NCI-H146 (cell line): ENCODE measurements around the gene USP49.

Experiments used
- DNase-seq: peaks from one replicate; lab custom pipeline; 2025; lab: John Stamatoyannopoulos, UW

USP49 gene

DNA sequence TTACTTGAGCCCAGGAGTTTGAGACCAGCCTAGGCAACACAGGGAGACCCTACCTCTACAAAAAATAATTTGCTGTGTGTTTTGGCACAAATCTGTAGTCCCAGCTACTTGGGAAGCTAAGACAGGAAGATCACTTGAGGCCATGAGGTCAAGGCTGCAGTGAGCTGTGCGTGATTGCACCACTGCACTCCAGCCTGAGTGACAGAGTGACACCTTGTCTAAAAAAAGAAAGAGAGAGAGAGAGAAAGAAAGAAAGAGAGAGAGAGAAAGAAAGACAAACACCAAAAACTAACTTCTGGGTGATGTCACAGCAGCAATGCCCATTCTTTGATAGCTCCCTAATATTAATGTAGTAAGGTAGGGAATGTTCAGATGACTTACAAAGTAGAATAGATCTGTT, 20.4 kb downstream of the USP49 start:
- DNase-seq: no peak

DNA sequence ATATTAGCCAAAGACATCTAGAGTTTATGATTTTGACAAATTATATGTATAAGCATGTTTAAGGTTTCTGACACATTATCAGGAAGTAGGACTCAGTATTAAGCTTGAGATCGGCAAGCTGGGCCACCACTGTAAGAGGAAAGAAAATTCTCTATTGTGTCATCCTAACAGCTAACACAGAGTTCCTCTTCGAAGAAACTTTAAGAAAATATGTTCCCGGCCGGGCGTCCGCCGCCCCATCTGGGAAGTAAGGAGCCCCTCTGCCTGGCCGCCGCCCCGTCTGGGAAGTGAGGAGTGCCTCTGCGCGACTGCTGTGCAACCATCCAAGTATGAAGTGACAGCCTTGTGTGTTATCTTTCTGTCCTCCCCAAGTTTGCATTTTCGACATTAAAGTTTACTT, 23.0 kb downstream of the USP49 start:
- DNase-seq: no peak

DNA sequence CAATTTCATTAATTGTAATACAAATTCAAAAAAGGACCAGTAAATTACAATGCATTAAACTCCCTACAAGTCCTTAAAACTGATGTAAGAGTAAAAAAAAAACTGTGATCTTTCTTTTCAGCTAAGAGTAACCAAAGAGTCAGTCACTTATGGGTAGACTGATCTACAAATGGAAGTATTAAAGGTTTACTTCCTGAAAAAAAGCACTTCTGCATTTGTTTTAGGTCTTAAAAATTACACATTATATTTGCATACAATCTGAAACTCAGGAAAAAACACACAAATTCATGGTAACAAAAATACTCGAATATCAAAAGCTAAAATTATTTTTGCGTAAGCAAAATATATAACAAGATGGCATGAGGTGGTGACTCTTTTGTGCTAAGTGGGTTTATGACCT, 23.5 kb downstream of the USP49 start:
- DNase-seq: no peak

DNA sequence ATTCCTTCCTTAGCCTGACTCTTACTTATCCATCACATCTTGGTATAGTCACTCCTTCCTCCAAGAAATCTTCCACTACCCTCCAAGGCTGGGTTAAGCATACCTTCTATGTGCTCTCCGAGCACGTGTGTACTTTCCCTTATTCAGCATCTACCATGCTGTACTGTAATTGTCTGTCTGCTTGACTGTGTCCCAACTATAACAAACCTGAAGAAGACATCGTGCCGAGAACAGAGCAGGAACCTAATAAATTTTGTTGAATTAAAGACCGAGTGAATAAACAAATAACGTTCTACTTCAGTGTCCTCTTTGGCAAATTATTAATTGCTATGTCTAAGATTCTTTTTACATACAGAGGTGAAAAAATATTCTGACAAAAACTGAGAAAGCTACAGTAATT, 35.8 kb downstream of the USP49 start:
- DNase-seq: no peak

DNA sequence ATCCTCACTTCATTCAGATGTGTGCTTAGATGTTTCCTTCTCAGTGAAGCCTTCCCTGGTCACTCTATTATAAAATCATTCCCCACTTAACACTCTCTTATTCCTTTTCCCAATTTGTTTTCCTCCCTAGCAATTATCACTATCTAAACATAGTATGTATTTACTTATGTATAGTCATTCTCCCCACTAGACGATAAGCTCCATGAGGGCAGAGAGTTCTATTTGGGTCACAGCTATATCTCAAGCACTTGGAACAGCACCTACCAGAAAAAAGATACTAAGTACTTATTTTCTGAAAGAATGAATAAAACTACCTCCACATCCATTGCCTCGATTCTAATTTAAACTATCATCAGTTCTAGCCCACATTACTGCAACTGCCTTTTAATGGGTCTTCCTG, 36.5 kb downstream of the USP49 start:
- no peak for DNase-seq

DNA sequence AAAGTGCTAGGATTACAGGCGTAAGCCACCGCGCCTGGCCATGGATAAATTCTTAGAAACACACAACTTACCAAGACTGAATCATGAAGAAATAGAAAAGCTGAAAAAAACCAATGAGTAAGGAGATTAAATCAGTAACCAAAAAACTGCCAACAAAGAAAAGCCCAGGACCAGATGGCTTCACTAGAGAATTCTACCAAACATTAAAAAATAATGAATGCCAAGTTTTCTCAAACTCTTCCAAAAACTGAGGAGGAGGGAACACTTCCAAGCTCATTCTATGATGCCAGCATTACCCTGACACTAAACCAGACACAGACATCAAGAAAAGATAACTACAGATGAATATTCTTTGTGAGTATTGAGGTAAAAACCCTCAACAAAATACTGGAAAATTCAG, 44.3 kb downstream of the USP49 start:
- DNase-seq: no peak

DNA sequence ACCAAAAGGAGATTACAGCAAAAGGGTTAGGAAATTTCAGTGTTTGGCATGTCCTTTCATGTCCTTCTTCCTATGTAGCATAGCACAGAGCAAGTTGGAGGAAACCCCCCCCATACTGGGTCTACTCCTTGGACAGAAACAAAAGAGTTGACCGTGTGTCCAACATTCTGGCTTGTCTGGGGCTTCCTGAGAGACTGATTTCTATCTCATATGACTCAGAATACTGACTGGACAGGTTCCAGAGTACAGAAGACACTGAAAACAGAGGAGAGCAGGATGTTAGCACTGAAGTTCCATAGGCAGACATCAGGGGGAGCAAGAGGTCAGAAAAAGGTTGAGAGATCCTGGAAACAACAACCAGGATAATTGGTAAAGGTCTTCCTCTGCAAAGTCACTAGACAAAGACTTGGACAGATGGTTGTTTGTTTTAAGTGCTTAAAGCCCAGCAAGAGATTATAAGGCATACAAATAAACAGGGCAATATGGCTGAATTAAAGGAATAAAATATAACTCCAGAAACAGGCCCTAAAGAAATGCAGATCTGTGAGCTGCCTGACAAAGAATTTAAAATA, 48.4 kb downstream of the USP49 start:
- peak; percentile 76 for DNase-seq

DNA sequence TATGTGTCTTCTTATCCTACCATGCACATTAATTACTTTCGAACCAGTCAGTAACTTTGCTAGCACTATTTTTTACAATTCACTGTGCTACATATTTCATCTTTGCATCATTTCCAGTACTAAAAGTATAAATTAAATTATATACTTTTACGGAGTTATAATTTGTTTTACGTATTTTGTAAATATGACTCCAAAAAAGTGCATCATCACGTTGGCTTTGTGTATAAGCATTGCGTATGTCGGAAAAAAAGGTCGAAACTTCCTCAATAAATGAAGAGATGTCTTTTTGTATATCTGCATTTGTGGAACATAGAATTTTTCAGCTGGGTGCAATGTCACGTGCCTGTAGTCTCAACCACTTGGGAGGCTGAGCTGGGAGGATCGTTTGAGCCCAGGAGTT, 52.0 kb downstream of the USP49 start:
- no peak for DNase-seq

DNA sequence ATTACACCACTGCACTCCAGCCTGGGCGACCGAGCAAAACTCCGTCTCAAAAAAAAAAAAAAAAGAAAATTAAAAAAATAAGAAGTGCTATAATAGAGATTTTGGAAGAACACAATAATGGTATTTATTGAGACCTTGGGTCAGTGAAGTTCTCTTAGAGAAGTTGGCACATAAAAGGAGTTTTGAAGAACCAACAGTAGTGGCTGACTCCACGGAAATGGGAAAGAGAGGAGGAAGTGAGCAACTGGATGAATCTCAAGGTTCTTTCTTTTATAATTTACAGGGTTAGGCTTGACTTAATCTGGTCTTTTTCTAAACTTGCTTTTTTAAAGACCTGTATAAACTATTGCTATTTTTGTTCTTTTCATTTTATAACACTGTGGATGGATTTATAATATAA, 54.8 kb downstream of the USP49 start:
- DNase-seq: no peak

DNA sequence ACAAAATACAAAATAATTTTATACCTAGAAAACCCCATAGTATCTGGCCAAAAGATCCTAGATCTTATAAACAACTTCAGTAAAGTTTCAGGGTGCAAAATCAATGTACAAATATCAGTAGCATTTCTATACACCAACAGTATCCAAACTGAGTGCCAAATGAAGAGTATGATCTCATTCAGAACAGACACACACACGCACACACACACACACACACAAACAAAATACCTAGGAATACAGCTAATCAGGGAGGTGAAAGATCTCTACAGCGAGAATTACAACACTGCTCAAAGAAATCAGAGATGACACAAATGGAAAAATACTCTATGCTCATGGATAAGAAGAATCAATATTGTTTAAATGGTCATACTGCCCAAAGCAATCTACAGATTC, 58.5 kb downstream of the USP49 start:
- no peak for DNase-seq

DNA sequence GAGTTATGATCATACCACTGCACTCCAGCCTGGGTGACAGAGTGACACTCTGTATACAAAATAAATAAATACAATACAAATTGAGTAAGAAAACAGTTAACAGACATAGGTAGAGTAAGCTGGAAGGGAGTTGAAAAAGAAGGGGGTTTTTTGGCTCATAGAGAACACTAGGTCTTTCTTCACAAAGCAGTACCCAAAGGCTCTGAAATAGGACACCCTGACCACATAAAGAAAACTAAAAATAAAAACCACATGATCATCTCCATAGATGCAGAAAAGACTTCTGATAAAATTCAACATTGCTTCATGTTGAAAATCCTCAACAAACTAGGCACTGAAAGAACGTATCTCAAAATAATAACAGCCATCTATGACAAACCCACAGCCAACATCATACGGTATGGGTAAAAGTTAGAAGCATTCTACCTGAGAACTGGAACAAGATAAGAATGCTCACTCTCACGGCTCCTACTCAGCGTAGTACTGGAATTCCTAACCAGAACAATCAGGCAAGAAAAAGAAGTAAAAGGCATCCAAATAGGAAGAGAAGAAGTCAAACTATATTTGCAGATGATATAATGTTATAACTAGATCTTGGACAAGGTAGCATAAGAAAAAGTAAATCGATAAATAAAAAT, 59.0 kb downstream of the USP49 start:
- no peak for DNase-seq

DNA sequence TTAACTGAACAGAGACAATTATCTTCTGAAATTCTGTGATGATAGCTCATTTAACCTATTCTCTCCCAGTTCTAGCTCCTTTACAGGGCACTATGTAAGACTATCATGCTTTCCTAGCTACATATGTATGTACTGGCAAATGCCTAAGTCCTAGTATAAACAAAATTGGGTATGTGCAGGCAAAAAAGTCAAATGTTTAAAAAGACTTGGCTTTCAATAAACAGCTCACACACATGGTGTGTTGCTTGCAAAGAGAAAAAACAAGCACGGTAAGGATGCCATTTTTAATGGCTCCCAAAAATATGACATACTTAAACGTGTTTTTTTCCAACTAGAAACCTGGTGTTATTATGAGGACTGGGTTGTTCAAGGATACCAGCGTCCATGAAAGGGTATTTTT, 62.9 kb downstream of the USP49 start:
- no peak for DNase-seq

DNA sequence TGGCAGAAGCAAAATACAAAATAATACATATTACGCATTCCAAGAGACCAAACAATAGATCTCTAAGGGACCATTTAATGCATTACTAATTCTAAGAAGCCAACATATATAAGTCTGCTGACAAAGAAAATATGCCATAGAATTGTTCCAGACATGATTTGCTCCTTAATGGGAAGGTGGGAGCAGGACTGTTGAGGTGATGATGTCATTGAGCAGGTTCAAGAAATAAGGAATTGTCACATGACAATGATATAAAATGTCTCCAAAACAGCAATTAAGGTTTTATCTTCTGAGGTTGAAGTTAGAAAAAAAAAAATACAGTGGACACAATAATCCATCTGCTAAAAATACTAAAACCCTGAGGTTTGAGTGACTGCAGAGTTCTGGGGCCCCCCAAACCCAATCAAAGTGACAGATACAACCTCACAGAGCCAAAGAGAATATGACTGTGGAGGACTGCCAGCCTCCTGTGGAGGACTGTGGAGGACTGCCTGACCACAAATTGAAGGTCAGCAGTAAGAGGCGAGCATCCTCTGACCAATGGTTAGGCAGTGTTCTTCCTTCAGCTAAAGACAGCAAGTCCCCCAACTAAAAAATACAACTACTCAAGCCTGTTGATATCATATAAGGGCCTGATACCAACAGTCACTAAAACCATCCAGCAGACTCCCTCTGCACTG, 68.7 kb downstream of the USP49 start:
- no peak for DNase-seq

DNA sequence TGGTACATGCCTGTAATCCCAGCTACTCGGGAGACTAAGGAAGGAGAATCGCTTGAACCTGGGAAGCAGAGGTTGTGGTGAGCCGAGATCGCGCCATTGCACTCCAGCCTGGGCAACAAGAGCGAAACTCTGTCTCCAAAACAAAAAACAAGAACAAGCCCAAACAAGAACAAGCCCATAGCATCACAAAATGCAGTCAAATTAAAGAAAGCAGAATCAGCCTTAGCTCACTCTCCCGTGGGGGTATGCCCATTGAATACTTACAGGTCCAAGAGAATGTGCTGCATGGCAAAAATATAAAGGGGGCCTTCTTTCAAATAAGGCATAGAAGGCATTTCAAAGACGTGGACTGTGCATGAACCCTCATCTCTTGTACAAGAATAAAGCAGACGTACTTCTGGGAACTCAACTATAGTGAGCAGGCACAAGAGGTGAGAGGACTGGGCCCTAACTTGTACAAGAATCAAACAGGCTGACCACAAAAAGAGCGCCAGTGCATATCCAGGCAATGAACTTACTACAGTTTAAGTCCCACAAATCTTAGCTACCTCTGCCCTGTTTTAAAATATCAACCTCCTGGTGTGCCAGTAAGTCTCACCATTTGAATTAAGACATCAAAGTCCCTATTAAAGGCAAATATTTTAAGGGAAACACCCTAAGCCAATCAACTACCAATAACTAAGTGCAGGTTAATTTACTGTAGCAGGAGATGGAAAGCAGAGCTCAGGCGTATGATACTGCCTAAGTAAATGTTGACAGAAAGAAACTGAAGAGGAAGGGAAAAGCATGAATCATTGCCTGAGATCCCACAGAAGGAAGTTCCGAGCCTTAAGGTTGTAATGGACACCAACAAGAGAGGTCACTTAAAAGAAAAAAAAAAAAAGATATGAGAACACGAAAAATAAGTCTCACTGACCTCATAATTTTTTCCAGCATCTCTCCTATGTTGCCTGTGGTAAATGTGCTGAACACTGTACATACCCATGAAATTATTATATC, 70.3 kb downstream of the USP49 start:
- no peak for DNase-seq

DNA sequence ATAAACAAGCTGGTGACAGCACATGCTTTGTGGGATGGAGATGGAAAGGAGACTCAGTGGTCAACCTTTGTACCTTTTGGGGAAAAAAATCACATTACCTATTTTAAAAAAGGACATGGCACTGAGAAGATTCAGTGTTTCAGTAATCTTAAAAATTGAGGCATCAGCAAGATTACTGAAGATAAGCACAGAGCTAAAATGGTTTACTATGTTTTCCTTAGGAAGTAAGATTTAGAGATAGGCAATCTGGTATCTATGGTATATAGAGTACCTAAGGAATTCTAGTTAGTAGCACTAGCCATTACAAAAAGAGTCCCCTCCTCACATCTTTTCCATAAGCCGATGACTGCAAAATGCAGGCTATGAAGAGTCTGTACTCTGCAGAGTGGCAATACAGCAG, 72.0 kb downstream of the USP49 start:
- no peak for DNase-seq

DNA sequence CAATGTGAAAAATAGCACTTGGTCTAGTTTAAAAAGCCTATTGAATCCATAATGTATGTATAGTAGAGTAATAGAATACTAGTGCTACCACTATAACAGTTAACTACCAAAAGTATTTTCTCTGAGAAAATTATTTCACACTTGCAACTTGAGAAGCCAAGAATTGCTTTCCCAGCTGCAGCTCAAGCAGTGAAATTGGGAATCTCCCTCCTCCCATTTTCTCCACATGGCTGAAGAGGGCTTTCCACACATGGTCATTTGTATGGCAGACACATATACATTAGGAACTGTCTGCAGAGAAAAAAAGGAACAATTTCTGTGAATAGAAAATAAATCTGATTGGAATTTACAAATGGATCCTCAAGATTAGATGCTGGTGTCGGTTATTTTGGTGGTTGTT, 73.2 kb downstream of the USP49 start:
- no peak for DNase-seq

DNA sequence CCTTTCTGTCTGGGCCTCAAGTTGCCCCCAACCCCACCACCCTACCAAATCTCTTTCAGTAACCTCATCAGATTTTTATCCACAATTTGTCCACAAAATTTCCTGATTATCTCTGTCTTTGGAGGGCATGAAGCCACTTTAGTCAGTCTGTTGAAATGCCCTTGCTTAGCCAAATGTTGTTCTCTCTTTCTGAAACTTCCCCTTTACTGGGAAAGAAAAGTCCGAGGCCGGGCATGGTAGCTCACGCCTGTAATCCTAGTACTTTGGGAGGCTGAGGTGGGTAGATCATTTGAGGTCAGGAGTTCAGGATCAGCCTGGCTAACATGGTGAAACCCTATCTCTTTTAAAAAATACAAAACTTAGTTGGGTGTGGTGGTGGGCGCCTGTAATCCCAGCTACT, 73.9 kb downstream of the USP49 start:
- no peak for DNase-seq

DNA sequence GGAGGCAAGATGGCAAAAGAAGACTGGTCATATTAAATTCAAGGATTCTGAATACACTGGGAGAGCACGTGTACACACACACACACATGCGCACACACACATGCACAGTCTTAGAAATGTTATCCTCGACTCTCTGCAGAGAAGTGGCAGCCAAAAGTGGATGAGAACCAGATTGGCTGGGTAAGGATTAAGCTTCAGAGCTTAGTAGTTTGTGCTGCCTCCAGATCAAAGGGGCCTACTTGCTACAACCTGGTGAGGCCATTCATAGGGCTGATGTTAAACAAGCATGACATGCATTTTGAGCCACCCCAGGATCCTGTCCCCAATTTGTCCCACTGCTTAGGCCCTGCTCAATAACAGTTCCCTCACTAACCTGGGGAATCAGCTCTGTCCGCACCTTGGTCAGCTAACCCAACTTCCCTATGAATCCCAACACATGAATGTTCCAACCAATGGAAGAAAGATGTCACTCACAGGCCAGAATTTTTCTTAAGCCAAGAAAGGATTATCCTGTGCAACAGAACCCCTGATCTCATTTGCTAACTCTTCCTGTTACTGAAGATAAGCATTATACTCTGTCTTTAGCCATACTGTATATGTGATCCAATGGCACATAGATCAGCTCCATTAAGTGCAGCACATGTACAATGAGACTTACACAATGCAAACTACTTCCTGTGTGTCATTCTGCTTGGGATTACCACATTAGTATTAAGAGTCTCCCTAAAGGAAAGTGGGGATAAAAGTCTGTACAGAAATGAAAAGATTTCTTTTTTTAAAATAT, 76.7 kb downstream of the USP49 start:
- no peak for DNase-seq

DNA sequence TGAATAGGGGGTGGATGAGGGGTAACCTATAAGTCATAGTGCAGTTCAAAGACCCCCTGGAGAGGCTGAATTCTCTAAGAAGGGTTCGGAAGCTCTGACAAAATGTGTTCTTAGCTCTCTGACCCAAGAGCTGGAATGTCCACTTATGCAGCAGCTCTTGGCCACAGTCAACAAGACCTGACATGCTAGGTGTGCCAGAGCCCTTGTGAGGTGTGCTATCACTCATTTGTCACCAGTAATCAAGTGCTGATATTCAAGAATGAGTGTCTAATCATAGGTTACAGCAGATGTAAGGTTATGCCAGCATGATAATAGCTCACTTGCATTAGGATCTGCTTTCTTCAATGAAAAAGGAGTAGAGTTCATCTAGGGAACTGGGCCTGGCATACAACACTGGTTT, 79.6 kb downstream of the USP49 start:
- no peak for DNase-seq

DNA sequence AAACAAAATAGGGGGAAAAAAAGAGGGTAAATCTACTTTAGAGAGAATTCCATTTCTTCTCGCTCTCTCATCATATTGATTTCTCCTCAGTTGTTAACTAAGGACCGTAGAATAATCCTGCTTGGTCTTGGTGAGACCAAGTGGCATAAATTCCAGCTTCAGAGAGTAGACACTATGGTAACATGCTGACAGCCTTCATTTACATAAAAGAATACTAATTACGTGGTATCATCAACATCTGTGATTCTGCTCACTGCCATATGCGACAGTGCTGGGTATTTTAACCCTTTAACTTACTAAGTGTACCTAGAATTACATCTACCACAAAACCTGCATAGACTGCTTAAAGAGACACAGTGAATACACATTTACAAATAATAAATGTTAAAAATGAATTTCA, 80.5 kb downstream of the USP49 start:
- DNase-seq: no peak

DNA sequence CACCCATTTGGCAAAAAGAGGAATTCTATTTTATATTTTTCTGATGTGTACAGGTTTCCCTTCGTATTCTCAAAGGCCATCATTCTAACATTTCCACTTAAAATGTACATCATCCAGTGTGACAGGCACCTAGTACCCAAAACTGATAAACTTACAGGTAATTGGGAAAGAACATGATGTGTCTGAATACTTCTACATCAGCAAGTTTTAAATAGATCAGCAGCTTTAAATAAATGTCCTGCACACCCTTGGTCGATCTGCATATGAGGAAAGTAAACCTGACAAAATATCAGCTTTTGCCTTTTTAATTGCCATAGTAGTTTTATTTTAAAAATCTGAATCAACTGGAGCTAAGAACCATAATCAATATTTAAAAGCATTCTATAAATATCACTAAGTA, 81.2 kb downstream of the USP49 start:
- no peak for DNase-seq

DNA sequence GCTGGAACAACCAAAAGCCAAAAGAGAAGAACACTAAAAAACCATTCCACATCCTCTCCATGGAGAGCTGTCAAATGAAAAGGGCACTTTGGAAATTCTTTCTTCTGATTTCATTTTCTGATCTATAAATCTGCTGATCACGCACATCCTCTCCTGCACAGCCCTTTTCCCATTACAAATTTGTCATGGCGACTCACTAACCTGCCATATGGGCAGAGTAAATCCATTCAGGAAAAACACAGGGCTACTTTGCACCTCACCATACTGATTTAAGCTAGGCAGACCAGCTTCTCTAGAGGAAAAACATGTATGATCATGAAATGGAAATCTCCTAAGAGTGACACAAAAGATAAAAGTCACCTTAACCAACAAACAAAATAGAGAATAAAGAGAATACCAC, 81.7 kb downstream of the USP49 start:
- no peak for DNase-seq
